ENCODE data around the gene CLSTN2. TPM values are rescaled to one million over a fixed set of nuclear protein-coding genes. Genes with fewer than 3 reads are reported as not detected.

The CLSTN2 gene
- total RNA-seq, 1 donor from 2014 or later, result not detected

- ChIA-PET CTCF (no interaction called here), POLR2A (no interaction called here)
- Mint-ChIP-seq H3K36me3 (ENCODE audit: low read depth) (no peaks in the 10 kb centered on the region), H3K9me3 (no peaks in the 10 kb centered on the region), H3K4me1 (no peaks in the 10 kb centered on the region), H3K4me3 (no peak overlapping the region), H3K27ac (no peak overlapping the region), H3K27me3 (peaks cover 8% of the 10 kb centered on the region)
- intact Hi-C loops (cut with micrococcal nuclease), result no loop called here
- ATAC-seq (ENCODE audit: low read depth) (no peak), DNase-seq (no peak)
- no peak for TF ChIP-seq CTCF (IDR thresholded peaks at IDR 0.05)
These were observed 497.3 kb downstream of the CLSTN2 start for GRCh38 chr3:140432229-140432669.

DNA sequence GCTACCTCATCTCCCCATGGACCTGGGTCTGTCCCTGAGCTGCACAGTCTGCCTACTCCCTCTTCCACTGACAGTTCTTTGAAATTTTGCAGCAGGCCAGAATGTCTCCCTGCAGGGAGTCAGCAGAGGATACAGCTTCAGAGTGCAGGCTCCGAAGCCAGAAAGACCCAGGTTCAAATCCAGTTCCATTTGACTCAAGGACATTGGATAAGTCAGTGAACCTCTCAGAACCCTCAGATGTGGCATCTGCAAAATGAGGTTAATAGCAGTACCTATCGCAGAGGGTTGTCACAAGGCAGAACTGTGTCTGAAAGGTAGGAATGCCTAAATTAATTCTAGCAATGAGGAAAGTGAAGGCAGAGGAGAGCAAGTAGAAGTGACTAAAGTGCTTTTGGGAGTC lies 498.4 kb downstream of the CLSTN2 start:
- intact Hi-C loops (cut with micrococcal nuclease), result no loop called here
- Mint-ChIP-seq H3K36me3 (ENCODE audit: low read depth) (no peaks in the 10 kb centered on the region), H3K27ac (no peak overlapping the region), H3K27me3 (peaks cover 8% of the 10 kb centered on the region), H3K4me1 (no peaks in the 10 kb centered on the region), H3K4me3 (no peak overlapping the region), H3K9me3 (no peaks in the 10 kb centered on the region)
- ChIA-PET POLR2A (no interaction called here), CTCF (no interaction called here)
- no peak for TF ChIP-seq CTCF (IDR thresholded peaks at IDR 0.05)
- no peak for ATAC-seq (ENCODE audit: low read depth)
- DNase-seq, result no peak

DNA sequence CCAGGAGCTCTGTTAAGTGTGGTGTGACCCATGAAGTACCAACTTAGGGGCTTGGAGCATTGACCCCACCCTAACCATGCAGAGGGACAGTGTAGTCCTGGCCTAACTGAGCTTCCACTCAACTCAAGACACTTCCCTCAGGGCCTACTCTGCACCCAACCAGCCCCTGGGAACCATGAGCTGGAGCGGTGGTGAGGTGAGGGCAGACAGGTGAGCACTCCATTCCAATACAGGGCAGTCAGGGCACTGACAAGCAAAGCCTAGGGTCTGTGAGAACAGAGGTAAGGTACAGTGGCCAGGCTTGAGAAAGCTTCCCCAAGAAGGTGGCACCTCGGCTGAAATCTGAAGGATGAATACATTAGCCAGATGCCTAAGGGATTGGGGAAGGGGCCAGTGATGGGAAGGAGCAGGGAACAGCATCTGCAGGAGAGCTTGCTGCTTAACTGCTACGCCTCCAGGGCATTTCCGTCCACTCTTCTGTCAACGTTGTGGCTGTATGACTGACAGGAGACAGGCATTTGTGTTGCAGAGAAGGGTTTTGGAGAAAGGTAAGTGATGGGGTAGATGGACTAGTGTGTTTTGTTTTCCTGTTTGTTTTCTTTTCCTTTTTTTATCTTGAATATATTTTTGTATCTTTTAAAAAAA lies 499.4 kb downstream of the CLSTN2 start:
- H3K9me3 Mint-ChIP-seq, result no peaks in the 10 kb centered on the region
- ChIA-PET CTCF (no interaction called here), POLR2A (no interaction called here)
- no peak overlapping the region for H3K4me3 Mint-ChIP-seq
- DNase-seq (no peak), ATAC-seq (ENCODE audit: low read depth) (no peak)
- H3K27me3 Mint-ChIP-seq, result peaks cover 3% of the 10 kb centered on the region
- no peaks in the 10 kb centered on the region for H3K4me1 Mint-ChIP-seq
- intact Hi-C loops (cut with micrococcal nuclease), result no loop called here
- H3K27ac Mint-ChIP-seq, result no peak overlapping the region
- TF ChIP-seq CTCF (IDR thresholded peaks at IDR 0.05), result no peak
- H3K36me3 Mint-ChIP-seq (ENCODE audit: low read depth), result no peaks in the 10 kb centered on the region

- Mint-ChIP-seq H3K9me3 (no peaks in the 10 kb centered on the region), H3K4me1 (no peaks in the 10 kb centered on the region), H3K4me3 (no peak overlapping the region), H3K27ac (no peak overlapping the region), H3K36me3 (ENCODE audit: low read depth) (no peaks in the 10 kb centered on the region), H3K27me3 (no peaks in the 10 kb centered on the region)
- ChIA-PET CTCF (no interaction called here), POLR2A (no interaction called here)
- intact Hi-C loops (cut with micrococcal nuclease), result no loop called here
- ATAC-seq (ENCODE audit: low read depth) (no peak), DNase-seq (no peak)
- TF ChIP-seq CTCF (IDR thresholded peaks at IDR 0.05), result no peak
These were observed 501.4 kb downstream of the CLSTN2 start for GRCh38 chr3:140436421-140436820.

DNA sequence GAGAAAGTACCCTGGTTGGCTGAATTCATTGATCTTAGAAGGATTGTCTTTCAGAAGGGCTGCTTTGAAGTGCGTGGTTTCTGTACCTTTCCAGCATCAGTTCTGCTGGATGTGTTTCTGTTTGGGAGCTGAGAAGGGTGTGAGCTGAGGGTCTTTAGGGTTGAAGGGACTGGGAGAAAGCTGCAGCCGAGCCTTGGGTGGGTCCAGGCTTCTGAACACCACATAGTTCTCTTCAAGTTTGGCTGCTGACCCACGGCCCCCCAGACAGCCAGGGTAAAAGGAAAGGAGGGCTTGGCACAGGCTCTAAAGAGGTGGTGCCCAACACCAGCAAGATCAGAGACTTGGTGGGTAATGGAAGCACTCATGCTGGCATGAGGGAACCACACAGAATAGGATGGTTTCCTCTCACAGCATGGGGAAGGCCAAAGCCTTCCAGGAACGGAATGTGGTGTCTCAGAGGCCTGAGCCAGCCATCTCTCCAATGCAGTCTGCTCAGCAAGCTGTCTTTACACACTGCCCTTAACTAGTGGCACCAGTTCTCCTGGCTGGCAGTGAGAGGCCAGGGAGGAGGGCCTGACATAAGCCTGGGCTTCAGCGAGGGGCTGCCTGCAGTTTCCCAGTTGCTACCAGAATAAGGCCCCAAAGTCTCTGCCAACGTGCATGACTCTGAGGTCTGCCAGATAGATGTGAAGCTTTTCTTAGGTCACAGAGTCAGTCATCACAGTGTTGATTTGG lies 503.9 kb downstream of the CLSTN2 start:
- Mint-ChIP-seq H3K4me3 (no peak overlapping the region), H3K36me3 (ENCODE audit: low read depth) (no peaks in the 10 kb centered on the region), H3K9me3 (no peaks in the 10 kb centered on the region), H3K27ac (no peak overlapping the region), H3K4me1 (no peaks in the 10 kb centered on the region), H3K27me3 (no peaks in the 10 kb centered on the region)
- TF ChIP-seq CTCF (IDR thresholded peaks at IDR 0.05), result no peak
- intact Hi-C loops (cut with micrococcal nuclease), result no loop called here
- ChIA-PET POLR2A (no interaction called here), CTCF (no interaction called here)
- ATAC-seq (ENCODE audit: low read depth), result no peak
- DNase-seq, result no peak

Measured in activated B cell treated with CpG ODN at 0.5 μM for 24 hours (primary cell).